ENCODE results near the gene ZNF605. TPM values are rescaled to one million over a fixed set of nuclear protein-coding genes. Genes with fewer than 3 reads are reported as not detected.
"Not testable (repeated sequence)": the region's sequence is repeated elsewhere in the genome, so short reads cannot be mapped to it uniquely, and the experiment has no call there.

ZNF605 gene
- total RNA-seq, 4 donors from 2014 or later: 4.5 to 21.3 (median 10.3) TPM

GRCh38 chr12:132887513-132888351 is 68.4 kb downstream of the ZNF605 start, which contains the start of gene CHFR:
CHFR (minus strand) TSS chr12:132887605; CDS start chr12:132887328, 277 bp downstream.
- Histone ChIP-seq H3K36me3 (peaks cover 0 to 8% (median 0%) of the 10 kb centered on the region in 4 donors), H3K27me3 (no peaks in the 10 kb centered on the region), H3K4me3 (peak within 1 kb of the TSS; percentile 56 to 98 (median 76)), H3K4me1 (peaks cover 0 to 15% (median 8%) of the 10 kb centered on the region in 4 donors), H3K9me3 (no peaks in the 10 kb centered on the region), H3K27ac (peak within 1 kb of the TSS; percentile 93 to 98 (median 94))
- peak; percentile 20 to 85 (median 84) for TF ChIP-seq POLR2AphosphoS5 (IDR thresholded peaks at IDR 0.05)
- TF ChIP-seq, protein P1, sequence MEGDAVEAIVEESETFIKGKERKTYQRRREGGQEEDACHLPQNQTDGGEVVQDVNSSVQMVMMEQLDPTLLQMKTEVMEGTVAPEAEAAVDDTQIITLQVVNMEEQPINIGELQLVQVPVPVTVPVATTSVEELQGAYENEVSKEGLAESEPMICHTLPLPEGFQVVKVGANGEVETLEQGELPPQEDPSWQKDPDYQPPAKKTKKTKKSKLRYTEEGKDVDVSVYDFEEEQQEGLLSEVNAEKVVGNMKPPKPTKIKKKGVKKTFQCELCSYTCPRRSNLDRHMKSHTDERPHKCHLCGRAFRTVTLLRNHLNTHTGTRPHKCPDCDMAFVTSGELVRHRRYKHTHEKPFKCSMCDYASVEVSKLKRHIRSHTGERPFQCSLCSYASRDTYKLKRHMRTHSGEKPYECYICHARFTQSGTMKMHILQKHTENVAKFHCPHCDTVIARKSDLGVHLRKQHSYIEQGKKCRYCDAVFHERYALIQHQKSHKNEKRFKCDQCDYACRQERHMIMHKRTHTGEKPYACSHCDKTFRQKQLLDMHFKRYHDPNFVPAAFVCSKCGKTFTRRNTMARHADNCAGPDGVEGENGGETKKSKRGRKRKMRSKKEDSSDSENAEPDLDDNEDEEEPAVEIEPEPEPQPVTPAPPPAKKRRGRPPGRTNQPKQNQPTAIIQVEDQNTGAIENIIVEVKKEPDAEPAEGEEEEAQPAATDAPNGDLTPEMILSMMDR (IDR thresholded peaks at IDR 0.05): peak in 1 of 5 experiments; percentile 8
- peak; percentile 73 for TF ChIP-seq POLR2A (IDR thresholded peaks at IDR 0.05)
- no peak for TF ChIP-seq EP300 (IDR thresholded peaks at IDR 0.05; ENCODE audit: low read depth)
- in situ Hi-C loops (cut with MboI; ENCODE audit: low pct_ligation_motif_present in 1 of 4, low pct_unique_long_range_greater_than_20kb in 1 of 4, low sequenced_read_pairs in 3 of 4) (no loop called here), intact Hi-C loops (cut with DNase I; ENCODE audit: low total_unique reads) (no loop called here)
- peak; percentile 97 for DNase-seq
- 2 to 3% methylated on average over 12 to 50 of the region's 84 CpGs for WGBS, 2 donors (ENCODE audit: low coverage in 1 of 2)

GRCh38 chr12:132886529-132887477 is 69.3 kb downstream of the ZNF605 start:
- Histone ChIP-seq H3K4me3 (peak overlapping the region; percentile 56 to 98 (median 76)), H3K9me3 (no peaks in the 10 kb centered on the region), H3K4me1 (peaks cover 0 to 15% (median 9%) of the 10 kb centered on the region in 4 donors), H3K27me3 (no peaks in the 10 kb centered on the region), H3K27ac (peak overlapping the region; percentile 93 to 98 (median 94)), H3K36me3 (peaks cover 0 to 8% (median 0%) of the 10 kb centered on the region in 4 donors)
- peak; percentile 20 for DNase-seq
- in situ Hi-C loops (cut with MboI; ENCODE audit: low pct_ligation_motif_present in 1 of 4, low pct_unique_long_range_greater_than_20kb in 1 of 4, low sequenced_read_pairs in 3 of 4) (no loop called here), intact Hi-C loops (cut with DNase I; ENCODE audit: low total_unique reads) (no loop called here)
- 15 to 33% methylated on average over 9 to 45 of the region's 64 CpGs for WGBS, 2 donors (ENCODE audit: low coverage in 1 of 2)
- TF ChIP-seq POLR2AphosphoS5 (IDR thresholded peaks at IDR 0.05) (no peak), EP300 (IDR thresholded peaks at IDR 0.05; ENCODE audit: low read depth) (no peak), POLR2A (IDR thresholded peaks at IDR 0.05) (no peak)
- TF ChIP-seq, protein P1 (IDR thresholded peaks at IDR 0.05): no peak

- TF ChIP-seq POLR2AphosphoS5 (IDR thresholded peaks at IDR 0.05) (no peak), EP300 (IDR thresholded peaks at IDR 0.05; ENCODE audit: low read depth) (no peak), POLR2A (IDR thresholded peaks at IDR 0.05) (no peak)
- TF ChIP-seq, protein P1 (IDR thresholded peaks at IDR 0.05): no peak
- intact Hi-C loops (cut with DNase I; ENCODE audit: low total_unique reads): no loop called here
- no peak for DNase-seq
- Histone ChIP-seq H3K9me3 (no peaks in the 10 kb centered on the region), H3K27me3 (no peaks in the 10 kb centered on the region), H3K4me3 (no peak overlapping the region), H3K36me3 (peaks cover 0 to 13% (median 3%) of the 10 kb centered on the region in 4 donors), H3K4me1 (peaks cover 0 to 17% (median 7%) of the 10 kb centered on the region in 4 donors), H3K27ac (peak overlapping the region in 3 of 4 donors; percentile 33 to 59 (median 46))
- in situ Hi-C loops (cut with MboI; ENCODE audit: low pct_ligation_motif_present in 1 of 4, low pct_unique_long_range_greater_than_20kb in 1 of 4, low sequenced_read_pairs in 3 of 4): no loop called here
- 62 to 84% methylated on average over 3 to 7 of the region's 7 CpGs for WGBS, 2 donors (ENCODE audit: low coverage in 1 of 2)
Observed at GRCh38 chr12:132881818-132882217, 74.3 kb downstream of the ZNF605 start.

GRCh38 chr12:132874620-132875019 is 81.5 kb downstream of the ZNF605 start:
- H3K9me3 ChIP-seq; DNase-seq; H3K27me3 ChIP-seq; intact Hi-C loops (cut with DNase I; ENCODE audit: low total_unique reads); H3K4me1 ChIP-seq; in situ Hi-C loops (cut with MboI; ENCODE audit: low pct_ligation_motif_present in 1 of 4, low pct_unique_long_range_greater_than_20kb in 1 of 4, low sequenced_read_pairs in 3 of 4); H3K27ac ChIP-seq; H3K4me3 ChIP-seq: not testable (repeated sequence)
- peaks cover 0 to 48% (median 16%) of the 10 kb centered on the region in 4 donors for H3K36me3 ChIP-seq
- WGBS, 2 donors (ENCODE audit: low coverage in 1 of 2): 92% methylated on average over 21 of the region's 21 CpGs; no CpG with 5 or more reads in 1 of the 2 donors
